D341Med (cell line): ENCODE data around the gene AMN.

Experiments used
- DNase-seq: peaks from one replicate; pipeline ENCODE4 v3.0.0; 2012; ENCODE audit warnings: low spot score

The AMN gene

DNA sequence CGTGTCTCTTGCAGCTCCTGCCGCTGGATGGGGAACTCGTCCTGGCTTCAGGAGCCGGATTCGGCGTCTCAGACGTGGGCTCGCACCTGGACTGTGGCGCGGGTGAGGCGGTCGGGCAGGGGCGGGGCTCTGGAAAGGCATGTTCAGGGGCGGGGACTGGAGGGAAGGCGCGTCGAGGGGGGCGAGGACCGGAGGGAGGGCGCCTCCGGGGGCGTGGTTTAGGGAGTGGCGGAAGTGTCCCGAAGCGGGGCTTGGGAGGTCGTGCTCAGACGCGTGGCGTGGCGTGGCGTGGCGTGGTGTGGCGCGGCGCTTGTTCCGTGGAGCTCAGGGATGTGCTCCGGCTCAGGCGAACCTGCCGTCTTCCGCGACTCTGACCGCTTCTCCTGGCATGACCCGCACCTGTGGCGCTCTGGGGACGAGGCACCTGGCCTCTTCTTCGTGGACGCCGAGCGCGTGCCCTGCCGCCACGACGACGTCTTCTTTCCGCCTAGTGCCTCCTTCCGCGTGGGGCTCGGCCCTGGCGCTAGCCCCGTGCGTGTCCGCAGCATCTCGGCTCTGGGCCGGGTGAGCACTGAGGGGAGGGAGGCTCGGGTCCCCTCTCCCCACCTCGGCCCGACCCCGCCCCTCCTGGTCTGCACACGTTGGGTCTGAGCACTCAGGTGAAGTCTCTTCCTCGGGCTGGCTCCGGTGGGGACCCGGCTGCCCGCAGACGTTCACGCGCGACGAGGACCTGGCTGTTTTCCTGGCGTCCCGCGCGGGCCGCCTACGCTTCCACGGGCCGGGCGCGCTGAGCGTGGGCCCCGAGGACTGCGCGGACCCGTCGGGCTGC is 6.2 kb downstream of the AMN start:
- DNase-seq: peak; percentile 85

DNA sequence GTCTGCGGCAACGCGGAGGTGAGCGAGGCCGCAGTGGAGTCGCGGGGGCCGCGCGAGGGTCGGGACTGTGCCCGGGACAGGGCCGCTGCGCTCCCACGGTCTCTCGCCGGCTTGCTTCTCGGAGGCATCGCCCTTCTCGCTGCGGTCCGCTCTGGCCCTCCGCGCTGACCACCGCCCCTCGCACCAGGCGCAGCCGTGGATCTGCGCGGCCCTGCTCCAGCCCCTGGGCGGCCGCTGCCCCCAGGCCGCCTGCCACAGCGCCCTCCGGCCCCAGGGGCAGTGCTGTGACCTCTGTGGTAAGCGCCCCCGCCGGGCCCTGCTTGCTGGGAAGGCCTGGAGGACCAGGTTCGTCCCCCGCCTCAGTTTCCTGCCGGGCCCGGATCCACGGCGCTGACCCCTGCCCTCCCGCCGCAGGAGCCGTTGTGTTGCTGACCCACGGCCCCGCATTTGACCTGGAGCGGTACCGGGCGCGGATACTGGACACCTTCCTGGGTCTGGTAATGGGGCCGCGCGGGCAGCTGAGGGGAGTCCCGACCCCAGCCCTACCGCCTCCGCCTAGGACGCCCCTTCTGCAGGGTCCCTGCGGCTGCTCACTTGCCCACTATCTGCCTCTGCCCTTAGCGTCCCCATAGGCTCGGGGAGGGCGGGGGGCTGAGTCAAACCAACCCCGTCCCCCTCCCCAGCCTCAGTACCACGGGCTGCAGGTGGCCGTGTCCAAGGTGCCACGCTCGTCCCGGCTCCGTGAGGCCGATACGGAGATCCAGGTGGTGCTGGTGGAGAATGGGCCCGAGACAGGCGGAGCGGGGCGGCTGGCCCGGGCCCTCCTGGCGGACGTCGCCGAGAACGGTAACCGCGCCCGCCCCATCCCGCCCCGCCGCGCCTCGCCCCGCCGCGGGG is 7.0 kb downstream of the AMN start:
- DNase-seq: peak; percentile 63

GRCh38 chr14:102930138-102930752 is 7.8 kb downstream of the AMN start:
- DNase-seq: peak; percentile 84

DNA sequence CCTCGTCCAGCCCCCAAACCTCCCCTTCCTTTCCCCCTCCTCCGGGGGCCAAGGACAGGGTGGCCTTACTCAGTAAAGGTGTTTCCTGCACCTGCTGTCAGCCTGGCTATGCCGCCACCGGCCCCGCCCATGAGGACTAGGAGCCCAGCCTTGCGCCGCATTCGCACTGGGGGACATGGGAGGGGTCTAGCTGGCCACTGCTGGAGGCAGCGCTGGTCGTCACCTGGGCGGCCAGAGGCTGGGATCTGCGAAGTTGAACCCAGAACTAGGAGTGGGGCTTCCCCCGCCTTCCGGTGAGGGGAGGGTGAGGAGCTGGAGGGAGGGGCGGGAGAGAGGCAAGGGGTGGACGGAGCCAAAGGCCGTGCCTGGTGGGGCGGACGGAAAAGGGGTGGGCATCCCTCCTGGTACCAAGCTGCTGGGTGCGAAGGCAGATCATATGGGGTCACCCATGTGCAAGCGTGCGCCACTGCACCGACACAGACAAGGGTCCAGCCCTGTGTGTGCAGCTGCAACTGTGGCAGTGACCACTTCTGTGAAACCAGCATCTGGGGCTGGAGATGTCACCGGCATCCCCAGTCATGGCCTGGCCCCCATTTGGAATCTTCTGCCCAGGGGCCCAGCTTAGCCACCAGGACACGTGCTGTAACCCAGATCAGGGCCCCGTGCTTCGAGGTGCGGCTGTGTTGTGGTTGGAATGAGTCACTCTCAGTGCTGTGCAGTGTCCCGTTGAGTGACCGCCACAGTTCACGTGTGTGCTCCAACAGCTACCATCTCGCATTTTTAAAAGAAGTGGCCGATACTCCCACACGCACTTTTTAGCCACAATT is 8.5 kb downstream of the AMN start:
- no peak for DNase-seq

GRCh38 chr14:102931580-102932285 is 9.3 kb downstream of the AMN start:
- DNase-seq: no peak

GRCh38 chr14:102932484-102933248 is 10.2 kb downstream of the AMN start:
- DNase-seq: no peak

DNA sequence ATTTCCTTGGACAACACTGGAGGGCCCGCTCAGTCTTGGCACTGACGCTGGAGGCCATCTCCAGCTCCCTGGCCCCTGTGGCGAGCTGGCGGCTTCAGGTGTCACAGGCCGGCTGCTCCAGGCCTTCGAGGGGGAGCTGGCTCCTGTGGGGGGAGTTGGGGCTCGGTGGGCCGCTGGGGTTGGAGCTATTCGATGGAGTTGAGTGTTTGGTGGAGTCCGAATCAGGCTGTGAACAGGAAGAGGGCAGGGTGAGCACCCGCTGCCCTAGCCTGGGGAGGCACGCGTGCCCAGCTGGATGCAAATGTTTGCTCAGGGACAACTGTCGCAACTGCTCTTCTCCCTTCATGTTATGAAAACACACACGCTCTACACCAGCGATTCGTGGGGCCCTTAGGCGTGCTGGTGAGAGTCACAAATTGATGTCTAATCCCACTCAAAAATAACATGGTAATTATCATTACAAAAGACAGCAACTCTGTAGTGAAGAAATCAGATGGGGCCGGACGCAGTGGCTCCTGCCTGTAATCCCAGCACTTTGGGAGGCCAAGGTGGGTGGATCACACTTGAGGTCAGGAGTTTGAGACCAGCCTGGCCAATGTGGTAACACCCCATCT is 11.3 kb downstream of the AMN start:
- no peak for DNase-seq

- DNase-seq: no peak
Observed at GRCh38 chr14:102935756-102936155, 13.3 kb downstream of the AMN start.

- no peak for DNase-seq
Observed at GRCh38 chr14:102937331-102938175, 15.1 kb downstream of the AMN start.

GRCh38 chr14:102938191-102938590 is 15.7 kb downstream of the AMN start:
- no peak for DNase-seq

- no peak for DNase-seq
Observed at GRCh38 chr14:102939329-102939728, 16.9 kb downstream of the AMN start.

DNA sequence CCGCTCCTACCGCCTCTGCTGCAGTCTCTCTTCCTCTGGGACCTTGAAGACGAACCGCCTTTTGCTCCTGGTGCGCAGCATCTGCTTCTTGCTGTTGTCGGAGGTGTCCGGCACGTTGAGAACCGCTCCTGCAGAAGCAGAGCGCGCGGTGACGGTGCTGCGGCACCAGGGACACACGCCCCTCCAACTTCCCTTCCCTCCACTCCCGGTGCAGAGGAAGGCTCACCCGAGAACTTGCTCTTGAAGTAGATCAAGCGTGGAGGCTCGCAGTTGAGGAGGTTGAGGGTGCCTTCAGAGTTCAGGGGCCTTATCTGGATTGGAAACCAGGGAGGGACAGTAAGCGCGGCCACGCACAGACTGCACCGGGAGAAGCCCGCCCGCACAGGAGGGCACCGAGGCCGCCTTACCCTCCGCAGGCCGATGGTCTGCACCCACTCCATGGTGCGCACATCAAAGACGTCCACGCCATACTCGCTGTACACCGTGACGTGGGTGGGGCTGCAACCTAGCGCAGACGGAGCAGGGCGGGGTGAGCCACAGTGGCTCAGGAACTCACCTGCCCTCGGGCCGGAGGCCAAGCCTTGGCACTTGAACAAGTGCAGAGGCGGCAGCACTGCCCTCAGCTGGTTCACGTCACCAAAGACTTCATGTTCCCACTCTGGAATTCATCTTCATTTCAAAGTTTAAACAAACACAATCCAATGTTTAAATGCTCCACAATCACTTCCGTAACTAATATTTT is 17.5 kb downstream of the AMN start:
- DNase-seq: no peak

- DNase-seq: no peak
Observed at GRCh38 chr14:102940729-102941362, 18.4 kb downstream of the AMN start.

GRCh38 chr14:102941419-102942011 is 19.1 kb downstream of the AMN start:
- DNase-seq: no peak

DNA sequence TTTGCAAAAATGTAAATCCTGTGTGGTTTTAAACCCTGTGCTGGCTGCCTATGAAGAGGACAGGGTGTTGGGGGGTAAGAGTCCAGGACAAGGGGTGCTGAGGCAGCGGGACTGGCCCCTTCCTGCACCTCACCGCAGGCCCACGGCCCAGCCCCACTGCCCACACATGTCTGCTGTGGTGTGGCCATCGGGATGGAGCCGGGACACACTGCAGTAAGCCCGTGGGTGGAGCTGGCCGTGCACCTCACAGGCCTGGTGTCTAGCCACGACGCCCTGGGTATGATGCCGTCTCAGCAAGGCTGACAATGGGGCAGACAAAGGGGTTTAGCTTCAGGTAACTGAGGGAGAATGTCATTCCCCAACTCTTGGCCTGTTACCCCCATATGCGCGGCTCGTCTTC is 19.6 kb downstream of the AMN start:
- no peak for DNase-seq

DNA sequence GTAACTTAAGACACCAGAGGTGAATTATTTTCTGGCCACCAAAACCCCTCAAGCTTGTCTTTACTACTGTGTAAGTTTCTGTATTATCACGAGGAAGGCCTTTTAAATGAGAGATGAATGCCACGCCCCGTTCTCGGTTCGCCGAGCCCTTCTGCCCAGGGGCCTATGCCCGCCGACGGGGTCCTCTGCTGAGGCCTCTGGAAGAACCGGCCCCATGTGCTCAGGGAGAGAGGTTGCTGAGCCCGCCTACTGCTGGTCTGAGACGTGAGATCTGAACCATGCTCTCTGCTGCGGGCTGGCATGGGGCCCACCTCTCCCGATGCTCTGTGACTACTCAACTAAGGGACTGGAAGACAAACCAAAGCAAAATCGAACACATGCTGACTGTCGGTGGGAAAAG is 21.0 kb downstream of the AMN start:
- peak; percentile 27 for DNase-seq

DNA sequence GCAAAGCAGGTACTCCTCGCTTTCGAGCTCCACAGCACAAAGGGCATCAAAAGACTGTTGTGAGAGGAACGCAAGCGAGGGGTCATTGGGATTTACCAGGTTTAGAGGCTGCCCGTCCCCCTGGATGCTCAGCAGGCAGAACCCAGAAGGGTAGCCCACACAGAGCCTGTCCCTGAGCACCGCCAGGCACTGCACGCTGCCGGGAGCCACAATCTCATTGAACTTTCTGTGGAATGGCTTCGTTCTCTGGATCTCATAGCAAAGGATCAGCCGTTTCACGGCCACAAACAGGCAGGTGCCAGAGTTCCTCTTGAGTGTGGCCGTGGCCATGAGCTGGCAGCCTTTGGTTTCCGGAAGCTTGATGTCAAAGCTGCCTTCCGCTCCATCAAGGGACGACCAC is 21.5 kb downstream of the AMN start:
- DNase-seq: no peak
